GM21381 (cell line): ENCODE results near the gene GNAI3.

Experiments
- ATAC-seq: cut with Tn5 transposase; IDR thresholded peaks from one replicate; pipeline ENCODE4 v1.9.1; 2021; ENCODE audit warnings: mild to moderate bottlenecking, moderate library complexity; ENCODE audit not compliant: unreplicated experiment

The GNAI3 gene

DNA sequence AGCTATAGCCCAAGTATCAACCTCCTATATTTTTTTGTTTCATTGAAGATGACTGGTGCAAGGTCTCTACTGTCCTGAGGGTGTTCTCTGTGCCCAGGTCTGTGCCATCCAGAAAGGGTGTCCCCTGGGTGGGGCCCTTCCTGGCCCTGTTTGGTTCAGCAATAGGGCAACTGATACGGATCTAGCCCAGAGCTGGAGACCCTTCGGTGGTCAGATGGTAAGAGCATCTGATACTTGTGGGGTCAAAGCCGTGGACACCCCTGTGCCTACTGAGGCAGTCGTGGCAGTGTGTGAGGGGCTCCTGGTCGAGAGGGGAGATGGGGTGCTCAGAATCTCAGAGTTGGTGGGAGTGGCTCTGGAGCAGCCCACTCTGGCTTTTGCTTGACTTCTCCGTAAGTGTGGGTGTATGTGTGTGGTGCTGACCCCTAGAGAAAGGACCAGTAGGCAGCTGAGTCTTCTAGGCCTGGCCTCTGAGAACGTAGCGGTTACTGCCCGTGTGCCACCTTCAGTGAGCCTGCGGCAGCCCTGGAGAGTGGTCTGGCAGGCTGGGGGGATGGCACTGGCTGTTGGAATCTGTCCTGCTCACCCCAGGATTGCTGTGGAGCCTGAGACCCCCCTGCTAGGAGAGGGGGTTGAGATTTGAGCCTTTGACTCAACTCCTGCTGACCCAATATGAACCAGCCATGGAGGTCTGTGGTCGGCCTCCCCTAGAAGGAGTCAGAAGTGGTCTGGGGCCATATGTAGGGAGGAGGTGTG is 73.9 kb downstream of the GNAI3 start:
- no peak for ATAC-seq

DNA sequence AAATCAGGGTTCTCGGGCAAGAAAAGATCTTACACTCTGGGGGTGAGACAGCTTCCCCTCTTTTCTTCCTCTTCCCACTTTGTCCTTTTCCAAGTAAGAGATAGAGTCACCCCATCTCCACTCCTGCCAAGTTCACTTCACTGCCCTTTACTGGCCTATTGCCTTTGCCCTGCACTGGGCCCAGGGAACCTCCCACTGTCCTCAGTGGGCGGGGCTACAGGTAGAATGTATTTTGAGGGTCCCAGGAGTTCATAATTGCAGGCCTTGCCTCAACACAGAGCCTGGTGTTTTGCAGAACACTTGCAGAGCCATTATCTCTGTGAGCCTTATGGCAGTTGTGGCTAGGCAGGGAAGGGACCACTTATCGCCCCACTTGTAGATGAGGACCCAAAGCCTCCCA is 74.5 kb downstream of the GNAI3 start:
- ATAC-seq = no peak

GRCh38 chr1:109623601-109624161 is 75.3 kb downstream of the GNAI3 start:
- no peak for ATAC-seq

GRCh38 chr1:109624201-109625010 is 76.0 kb downstream of the GNAI3 start:
- ATAC-seq = no peak

DNA sequence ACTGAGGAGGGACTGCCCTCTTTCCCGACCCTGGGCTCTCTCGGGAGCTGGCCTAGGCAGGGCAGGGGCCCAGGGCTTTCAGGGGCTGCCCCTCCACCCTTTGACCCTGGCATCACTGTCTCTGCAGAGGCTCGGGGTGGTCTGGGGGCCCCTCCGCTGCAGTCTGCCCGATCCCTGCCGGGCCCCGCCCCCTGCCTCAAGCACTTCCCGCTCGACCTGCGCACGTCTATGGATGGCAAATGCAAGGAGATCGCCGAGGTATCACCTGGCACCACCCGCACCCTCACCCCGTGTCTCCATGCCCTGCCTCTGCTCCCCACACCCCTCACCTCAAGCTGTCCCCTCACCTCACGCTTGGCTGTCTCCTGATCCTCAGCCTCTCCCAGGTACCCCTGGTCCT is 76.8 kb downstream of the GNAI3 start:
- no peak for ATAC-seq

DNA sequence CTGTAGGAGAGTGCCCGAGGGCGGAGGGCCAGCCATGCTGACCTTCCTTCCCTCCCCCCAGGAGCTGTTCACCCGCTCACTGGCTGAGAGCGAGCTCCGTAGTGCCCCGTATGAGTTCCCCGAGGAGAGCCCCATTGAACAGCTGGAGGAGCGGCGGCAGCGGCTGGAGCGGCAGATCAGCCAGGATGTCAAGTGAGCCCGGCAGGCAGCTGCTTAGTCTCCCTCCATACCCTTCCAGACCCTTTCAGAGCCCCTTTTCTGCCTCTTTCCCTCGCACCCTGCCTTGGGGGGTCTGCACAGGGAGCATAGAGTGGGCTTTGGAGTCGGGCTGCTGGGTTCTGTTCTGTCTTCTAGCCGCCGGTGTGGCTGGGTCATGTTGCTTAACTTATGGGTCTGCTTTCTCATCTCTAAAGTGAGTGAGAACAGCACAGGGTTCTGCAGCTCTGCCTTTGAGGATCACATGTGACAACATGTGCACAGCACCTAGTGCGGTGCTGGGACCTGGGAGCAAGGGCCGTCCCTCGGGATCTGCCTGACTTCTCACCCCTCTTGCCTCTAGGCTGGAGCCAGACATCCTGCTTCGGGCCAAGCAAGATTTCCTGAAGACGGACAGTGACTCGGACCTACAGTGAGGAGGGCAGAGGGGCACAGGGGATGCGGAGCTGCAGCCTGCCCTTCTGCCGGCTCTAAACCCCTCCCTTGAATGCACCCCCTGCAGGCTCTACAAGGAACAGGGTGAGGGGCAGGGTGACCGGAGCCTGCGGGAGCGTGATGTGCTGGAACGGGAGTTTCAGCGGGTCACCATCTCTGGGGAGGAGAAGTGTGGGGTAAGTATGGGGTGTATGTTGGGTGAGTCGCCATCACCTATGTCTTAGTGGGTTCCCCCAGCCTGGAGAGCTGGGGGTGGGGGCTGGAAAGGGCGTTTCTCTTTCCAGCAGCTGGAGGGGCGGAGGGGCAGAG is 77.5 kb downstream of the GNAI3 start:
- ATAC-seq = no peak

DNA sequence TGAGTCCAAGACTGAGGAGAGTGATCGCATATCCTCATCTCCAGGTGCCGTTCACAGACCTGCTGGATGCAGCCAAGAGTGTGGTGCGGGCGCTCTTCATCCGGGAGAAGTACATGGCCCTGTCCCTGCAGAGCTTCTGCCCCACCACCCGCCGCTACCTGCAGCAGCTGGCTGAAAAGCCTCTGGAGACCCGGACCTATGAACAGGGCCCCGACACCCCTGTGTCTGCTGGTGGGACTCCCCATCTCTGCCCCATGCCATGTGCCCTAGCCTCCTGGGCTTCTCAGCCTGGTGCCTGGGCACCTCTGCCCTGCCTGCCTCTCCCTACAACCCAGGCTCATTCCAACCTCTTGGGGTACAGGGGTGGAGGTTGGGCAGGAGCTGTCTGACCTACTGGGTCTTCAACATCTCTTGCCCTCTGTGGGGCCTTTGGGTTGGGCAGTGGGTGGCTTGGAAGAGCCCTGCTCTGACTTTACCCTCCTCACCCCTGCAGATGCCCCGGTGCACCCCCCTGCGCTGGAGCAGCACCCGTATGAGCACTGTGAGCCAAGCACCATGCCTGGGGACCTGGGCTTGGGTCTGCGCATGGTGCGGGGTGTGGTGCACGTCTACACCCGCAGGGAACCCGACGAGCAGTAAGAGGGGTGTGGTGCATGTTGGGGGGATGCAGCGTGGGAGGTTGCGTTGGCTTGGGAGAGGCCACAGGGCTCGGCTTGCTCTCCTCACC is 78.4 kb downstream of the GNAI3 start:
- ATAC-seq = no peak

DNA sequence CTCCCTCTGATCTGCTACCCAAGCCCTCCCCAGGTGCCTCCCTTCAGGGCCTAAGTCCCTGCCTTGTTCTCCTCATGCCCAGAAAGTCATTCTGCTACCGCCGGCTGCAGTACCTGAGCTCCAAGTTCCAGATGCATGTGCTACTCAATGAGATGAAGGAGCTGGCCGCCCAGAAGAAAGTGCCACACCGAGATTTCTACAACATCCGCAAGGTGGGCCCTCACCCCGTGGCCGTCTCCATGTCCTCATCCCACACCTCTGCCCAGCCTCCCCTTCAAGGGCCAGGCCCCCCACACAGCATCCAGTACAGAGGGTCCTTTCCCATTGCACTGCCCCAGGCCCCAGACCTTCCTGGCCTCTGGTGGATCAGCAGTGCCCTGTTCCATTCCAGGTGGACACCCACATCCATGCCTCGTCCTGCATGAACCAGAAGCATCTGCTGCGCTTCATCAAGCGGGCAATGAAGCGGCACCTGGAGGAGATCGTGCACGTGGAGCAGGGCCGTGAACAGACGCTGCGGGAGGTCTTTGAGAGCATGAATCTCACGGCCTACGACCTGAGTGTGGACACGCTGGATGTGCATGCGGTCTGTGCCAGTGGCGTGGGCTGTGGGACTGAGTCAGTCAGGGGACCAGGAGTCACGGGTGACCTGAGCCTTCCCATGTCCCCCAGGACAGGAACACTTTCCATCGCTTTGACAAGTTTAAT is 79.4 kb downstream of the GNAI3 start:
- no peak for ATAC-seq

DNA sequence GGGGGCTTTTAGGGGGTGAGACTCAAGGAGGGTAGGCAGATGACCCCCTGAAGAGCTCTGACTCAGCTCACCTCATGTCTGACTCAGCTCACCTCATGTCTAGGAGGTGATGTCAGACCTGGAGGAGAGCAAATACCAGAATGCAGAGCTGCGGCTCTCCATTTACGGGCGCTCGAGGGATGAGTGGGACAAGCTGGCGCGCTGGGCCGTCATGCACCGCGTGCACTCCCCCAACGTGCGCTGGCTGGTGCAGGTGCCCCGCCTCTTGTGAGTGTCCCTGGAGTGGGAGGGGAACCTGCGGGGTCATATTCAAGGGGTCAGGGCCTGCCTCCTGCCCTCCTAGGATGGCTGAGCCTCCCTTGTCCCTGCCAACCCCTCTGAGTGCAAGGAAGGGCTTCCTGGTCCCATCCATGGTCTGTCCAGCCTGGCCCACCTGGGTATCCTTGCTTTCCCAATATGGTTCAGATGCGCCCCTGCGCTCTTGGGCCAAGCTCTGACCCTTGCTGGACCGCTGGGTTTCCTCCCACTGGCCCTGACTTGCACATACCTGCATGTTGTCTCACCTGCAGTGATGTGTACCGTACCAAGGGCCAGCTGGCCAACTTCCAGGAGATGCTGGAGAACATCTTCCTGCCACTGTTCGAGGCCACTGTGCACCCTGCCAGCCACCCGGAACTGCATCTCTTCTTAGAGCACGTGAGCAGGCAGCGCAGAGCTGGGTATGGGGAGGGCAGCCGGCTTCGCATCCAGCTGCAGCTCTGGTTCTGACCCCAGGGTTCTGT is 80.3 kb downstream of the GNAI3 start:
- ATAC-seq = no peak

GRCh38 chr1:109629372-109630030 is 81.1 kb downstream of the GNAI3 start:
- ATAC-seq = no peak

DNA sequence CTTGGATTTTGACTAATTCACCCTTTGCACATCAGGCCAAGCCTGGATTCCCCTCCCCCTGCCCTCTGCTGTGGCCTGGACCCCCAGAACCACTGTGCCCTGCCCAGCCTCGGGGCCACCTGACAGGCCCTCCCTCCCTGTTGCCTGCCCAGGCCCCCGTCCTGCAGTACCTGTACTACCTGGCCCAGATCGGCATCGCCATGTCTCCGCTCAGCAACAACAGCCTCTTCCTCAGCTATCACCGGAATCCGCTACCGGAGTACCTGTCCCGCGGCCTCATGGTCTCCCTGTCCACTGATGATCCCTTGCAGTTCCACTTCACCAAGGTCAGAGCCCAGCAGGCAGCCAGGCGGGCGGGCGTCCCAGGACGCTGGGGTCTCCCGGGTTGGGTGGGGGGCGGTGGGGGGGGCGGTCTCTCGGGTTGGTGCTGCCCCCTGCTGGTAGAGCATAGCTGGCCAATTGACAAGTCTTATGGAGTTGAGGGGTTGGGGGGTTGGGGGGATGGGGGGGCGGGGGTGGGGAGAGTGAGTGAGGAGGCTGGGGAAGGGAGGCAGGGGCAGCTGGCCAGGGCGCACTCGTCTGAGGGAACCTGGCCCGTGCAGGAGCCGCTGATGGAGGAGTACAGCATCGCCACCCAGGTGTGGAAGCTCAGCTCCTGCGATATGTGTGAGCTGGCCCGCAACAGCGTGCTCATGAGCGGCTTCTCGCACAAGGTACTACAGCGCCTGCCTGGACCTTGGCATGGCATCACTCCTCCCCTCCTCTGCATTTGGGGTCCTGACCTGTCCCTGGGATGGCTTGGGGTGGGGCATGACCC is 81.9 kb downstream of the GNAI3 start:
- ATAC-seq = no peak

GRCh38 chr1:109630898-109631512 is 82.6 kb downstream of the GNAI3 start:
- no peak for ATAC-seq

GRCh38 chr1:109631513-109632505 is 83.4 kb downstream of the GNAI3 start:
- ATAC-seq = no peak

- no peak for ATAC-seq
Measured at GRCh38 chr1:109632671-109633346, 84.4 kb downstream of the GNAI3 start.

DNA sequence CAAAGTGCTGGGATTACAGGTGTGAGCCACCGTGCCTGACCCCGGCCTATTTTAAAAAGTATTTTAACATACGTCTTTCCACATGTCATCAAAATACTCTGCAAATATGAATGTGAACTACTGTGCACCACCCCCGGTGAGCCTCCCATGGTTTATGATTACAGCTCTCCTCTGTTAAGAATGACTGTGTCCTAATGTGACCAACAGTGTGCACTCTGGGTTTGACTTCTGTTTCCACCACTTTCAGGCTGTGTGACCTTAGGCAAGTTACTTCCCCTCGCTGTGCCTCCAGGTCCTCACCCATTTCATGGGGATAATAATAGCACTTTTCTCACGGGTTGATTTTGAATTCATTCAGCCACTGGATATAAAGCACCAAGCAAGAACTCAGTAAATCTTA is 85.9 kb downstream of the GNAI3 start:
- no peak for ATAC-seq
